ENCODE measurements around the gene NUBPL. TPM values are rescaled to one million over a fixed set of nuclear protein-coding genes. Genes with fewer than 3 reads are reported as not detected.
"Not testable (repeated sequence)": the region's sequence is repeated elsewhere in the genome, so short reads cannot be mapped to it uniquely, and the experiment has no call there.

NUBPL gene
- total and polyA plus RNA-seq, 10 donors: 4.1 to 28.2 (median 13.9) TPM

DNA sequence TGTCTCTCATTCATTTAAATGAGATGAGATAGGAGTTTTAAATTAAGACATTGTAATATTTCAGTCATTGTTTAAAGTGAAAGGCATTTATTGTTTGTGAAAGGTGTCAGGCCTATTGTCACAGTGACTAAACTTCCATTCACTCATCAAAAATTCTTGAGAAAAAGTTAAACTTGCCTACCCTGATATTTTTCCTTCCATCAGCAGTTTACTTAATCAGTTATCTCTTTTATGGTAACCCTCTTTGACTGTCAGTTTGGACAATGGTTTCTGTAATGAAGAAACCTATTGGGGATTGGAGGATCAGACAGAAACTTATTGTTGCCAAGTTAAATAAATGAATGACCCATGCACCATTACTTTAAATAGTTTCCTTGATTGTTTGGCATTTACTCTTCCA, 241.6 kb downstream of the NUBPL start:
- no peaks in the 10 kb centered on the region for H3K4me1 ChIP-seq
- H3K27ac ChIP-seq: no peak overlapping the region
- H3K27me3 ChIP-seq (replicated peaks in 1 of 7): no peaks in the 10 kb centered on the region
- no peak overlapping the region for H3K4me3 ChIP-seq
- no peak for DNase-seq
- H3K9me3 ChIP-seq: peaks cover 0 to 12% (median 0%) of the 10 kb centered on the region in 8 donors
- intact Hi-C loops (cut with DNase I; ENCODE audit: low total_unique reads): no loop called here
- peaks cover 0 to 23% (median 0%) of the 10 kb centered on the region in 6 donors for H3K36me3 ChIP-seq
- TF ChIP-seq POLR2AphosphoS5 (IDR thresholded peaks at IDR 0.05): no peak

DNA sequence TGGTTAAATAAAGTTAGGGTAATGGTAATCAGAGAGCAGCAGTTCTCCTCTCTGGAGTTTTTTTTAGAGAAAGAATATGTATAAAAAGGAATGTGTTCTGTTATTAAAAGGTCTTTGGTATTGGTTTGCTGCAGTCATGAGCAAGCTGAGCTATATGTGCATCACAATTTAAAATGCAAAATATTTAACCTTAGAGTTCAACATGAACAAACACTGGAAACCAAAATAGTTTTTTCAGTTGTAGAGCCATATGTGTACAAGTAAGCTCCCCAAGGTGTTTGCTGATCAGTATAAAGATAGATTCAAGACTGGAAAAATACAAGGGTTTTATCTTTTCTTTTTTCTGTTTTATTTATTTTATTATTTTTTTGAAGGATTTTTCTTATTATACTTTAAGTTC, 245.0 kb downstream of the NUBPL start:
- TF ChIP-seq POLR2AphosphoS5 (IDR thresholded peaks at IDR 0.05) (no peak), POLR2A (IDR thresholded peaks at IDR 0.05) (no peak)
- TF ChIP-seq, protein P1, sequence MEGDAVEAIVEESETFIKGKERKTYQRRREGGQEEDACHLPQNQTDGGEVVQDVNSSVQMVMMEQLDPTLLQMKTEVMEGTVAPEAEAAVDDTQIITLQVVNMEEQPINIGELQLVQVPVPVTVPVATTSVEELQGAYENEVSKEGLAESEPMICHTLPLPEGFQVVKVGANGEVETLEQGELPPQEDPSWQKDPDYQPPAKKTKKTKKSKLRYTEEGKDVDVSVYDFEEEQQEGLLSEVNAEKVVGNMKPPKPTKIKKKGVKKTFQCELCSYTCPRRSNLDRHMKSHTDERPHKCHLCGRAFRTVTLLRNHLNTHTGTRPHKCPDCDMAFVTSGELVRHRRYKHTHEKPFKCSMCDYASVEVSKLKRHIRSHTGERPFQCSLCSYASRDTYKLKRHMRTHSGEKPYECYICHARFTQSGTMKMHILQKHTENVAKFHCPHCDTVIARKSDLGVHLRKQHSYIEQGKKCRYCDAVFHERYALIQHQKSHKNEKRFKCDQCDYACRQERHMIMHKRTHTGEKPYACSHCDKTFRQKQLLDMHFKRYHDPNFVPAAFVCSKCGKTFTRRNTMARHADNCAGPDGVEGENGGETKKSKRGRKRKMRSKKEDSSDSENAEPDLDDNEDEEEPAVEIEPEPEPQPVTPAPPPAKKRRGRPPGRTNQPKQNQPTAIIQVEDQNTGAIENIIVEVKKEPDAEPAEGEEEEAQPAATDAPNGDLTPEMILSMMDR (IDR thresholded peaks at IDR 0.05 in 8 of 11, conservative IDR thresholded peaks at IDR 0.05 in 3 of 11): no peak
- intact Hi-C loops (cut with DNase I; ENCODE audit: low total_unique reads): no loop called here
- Histone ChIP-seq H3K4me3 (no peak overlapping the region), H3K36me3 (peaks cover 0 to 5% (median 0%) of the 10 kb centered on the region in 6 donors), H3K27me3 (replicated peaks in 1 of 7) (no peaks in the 10 kb centered on the region), H3K4me1 (no peaks in the 10 kb centered on the region), H3K9me3 (peaks cover 0 to 29% (median 13%) of the 10 kb centered on the region in 8 donors), H3K27ac (no peak overlapping the region)
- no peak for DNase-seq

DNA sequence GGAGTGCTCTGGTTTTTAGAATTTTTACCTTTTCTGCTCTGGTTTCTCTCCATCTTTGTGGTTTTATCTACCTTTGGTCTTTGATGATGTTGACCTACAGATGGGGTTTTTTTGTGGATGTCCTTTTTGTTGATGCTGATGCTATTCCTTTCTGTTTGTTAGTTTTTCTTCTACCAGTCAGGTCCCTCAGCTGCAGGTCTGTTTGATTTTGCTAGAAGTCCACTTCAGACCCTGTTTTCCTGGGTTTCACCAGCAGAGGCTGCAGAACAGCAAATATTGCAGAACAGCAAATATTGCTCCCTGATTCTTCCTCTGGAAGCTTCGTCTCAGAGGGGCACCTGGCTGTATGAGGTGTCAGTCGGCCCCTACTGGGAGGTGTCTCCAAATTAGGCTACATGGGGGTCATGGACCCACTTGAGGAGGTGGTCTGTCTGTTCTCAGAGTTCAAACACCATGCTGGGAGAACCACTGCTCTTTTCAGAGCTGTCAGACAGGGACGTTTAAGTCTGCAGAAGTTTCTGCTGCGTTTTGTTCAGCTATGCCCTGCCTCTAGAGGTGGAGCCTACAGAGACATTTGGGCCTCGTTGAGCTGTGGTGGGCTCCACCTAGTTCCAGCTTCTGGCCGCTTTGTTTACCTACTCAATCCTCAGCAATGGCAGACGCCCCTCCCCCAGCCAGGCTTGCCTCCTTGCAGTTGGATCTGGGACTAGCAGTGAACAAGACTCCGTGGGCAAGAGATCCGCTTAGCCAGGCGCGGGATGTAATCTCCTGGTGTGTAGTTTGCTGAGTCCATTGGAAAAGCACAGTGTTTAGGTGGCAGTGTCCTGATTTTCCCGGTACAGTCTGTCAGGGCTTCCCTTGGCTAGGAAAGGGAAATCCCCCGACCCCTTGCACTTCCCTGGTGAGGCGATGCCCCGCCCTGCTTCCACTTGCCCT, 250.8 kb downstream of the NUBPL start:
- intact Hi-C loops (cut with DNase I; ENCODE audit: low total_unique reads); H3K27ac ChIP-seq; H3K4me1 ChIP-seq; H3K4me3 ChIP-seq; H3K27me3 ChIP-seq (replicated peaks in 1 of 7); DNase-seq: not testable (repeated sequence)
- peaks cover 0 to 52% (median 33%) of the 10 kb centered on the region in 8 donors for H3K9me3 ChIP-seq
- peaks cover 0 to 14% (median 0%) of the 10 kb centered on the region in 6 donors for H3K36me3 ChIP-seq
- WGBS, 5 donors: 82 to 92% (median 90%) methylated on average over 15 of the region's 15 CpGs

DNA sequence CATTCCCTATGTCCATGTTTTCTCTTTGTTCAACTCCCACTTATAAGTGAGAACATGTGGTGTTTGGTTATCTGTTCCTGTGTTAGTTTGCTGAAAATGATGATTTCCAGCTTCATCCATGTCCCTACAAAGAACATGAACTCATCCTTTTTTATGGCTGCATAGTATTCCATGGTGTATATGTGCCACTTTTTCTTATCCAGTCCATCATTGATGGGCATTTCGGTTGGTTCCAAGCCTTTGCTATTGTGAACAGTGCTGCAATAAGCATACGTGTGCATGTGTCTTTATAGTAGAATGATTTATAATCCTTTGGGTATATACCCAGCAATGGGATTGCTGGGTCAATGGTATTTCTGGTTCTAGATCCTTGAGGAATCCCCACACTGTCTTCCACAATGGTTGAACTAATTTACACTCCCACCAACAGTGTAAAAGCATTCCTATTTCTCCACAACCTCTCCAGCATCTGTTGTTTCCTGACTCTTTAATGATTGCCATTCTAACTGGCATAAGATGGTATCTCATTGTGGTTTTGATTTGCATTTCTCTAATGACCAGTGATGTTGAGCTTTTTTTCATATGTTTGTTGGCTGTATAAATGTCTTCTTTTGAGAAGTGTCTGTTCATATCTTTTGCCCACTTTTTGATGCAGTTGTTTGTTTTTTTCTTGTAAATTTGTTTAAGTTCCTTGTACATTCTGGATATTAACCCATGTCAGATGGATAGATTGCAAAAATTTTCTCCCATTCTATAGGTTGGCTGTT, 252.7 kb downstream of the NUBPL start:
- Histone ChIP-seq H3K36me3 (peaks cover 0 to 20% (median 0%) of the 10 kb centered on the region in 6 donors), H3K9me3 (peaks cover 0 to 53% (median 33%) of the 10 kb centered on the region in 8 donors)
- DNase-seq; H3K4me1 ChIP-seq; H3K27ac ChIP-seq; intact Hi-C loops (cut with DNase I; ENCODE audit: low total_unique reads); H3K27me3 ChIP-seq (replicated peaks in 1 of 7); H3K4me3 ChIP-seq: not testable (repeated sequence)
- 55 to 98% (median 87%) methylated on average over 2 of the region's 2 CpGs for WGBS, 5 donors

DNA sequence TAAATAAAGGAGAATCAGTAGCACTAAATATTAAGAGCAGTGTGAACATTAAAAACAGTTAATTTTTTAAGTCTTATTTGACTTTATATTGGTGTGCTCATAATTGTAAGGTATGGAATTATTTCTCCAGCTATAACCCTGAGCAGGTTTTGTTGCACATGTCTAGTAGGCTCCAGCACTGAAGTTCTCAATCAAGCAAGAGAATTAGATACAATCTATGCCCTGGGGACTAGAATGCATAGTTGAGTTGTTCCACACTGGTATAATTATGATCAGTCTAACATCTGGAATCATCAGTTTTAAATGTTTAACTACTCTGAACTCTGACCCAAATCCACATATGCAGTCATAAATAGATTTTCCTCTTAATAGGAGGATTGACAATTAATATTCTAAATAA, 258.1 kb downstream of the NUBPL start:
- Histone ChIP-seq H3K9me3 (peaks cover 0 to 16% (median 7%) of the 10 kb centered on the region in 8 donors), H3K4me1 (no peaks in the 10 kb centered on the region), H3K4me3 (no peak overlapping the region), H3K27ac (no peak overlapping the region), H3K36me3 (peaks cover 0 to 9% (median 0%) of the 10 kb centered on the region in 6 donors), H3K27me3 (replicated peaks in 1 of 7) (no peaks in the 10 kb centered on the region)
- TF ChIP-seq, protein P1 (IDR thresholded peaks at IDR 0.05 in 8 of 11, conservative IDR thresholded peaks at IDR 0.05 in 3 of 11): no peak
- TF ChIP-seq POLR2A (IDR thresholded peaks at IDR 0.05): no peak
- intact Hi-C loops (cut with DNase I; ENCODE audit: low total_unique reads): no loop called here
- DNase-seq: no peak
